HL-60 (cell line): ENCODE results near the gene SOCS6.

Experiments used
- POLR2AphosphoS5 ChIP-seq: IDR thresholded peaks from 2 replicates; pipeline ENCODE4 v1.6.1; 2012; ENCODE audit warnings: low read depth
- TF ChIP-seq, protein P1 (sequence below): IDR thresholded peaks from one replicate; pipeline ENCODE4 v1.5.1; 2011; ENCODE audit warnings: low read length, control low read depth, inconsistent platforms; ENCODE audit not compliant: insufficient read depth
- TF ChIP-seq, protein P2 (sequence below): IDR thresholded peaks from 2 replicates; pipeline ENCODE4 v1.6.1; 2012; ENCODE audit warnings: low read depth; ENCODE audit not compliant: insufficient replicate concordance

DNA sequence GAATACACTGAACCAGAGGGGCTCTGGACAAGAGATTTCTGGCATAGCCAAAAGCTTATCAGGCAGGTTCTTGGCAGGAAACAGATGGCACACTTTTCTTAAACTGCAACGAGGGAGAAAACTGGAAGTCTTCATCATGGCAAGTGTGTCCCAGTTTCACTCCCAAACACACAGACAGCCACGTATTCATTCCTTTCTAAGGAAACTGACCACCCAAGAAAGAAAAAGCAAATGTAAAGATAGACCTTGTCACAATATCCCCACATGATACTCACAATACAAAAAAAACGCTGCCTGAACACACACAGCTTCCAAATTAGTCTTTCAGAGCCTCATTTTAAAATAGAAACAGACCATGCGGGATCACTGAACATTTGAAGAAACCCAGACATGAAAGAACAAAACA, 42.8 kb upstream of the SOCS6 start:
- TF ChIP-seq, protein P1, sequence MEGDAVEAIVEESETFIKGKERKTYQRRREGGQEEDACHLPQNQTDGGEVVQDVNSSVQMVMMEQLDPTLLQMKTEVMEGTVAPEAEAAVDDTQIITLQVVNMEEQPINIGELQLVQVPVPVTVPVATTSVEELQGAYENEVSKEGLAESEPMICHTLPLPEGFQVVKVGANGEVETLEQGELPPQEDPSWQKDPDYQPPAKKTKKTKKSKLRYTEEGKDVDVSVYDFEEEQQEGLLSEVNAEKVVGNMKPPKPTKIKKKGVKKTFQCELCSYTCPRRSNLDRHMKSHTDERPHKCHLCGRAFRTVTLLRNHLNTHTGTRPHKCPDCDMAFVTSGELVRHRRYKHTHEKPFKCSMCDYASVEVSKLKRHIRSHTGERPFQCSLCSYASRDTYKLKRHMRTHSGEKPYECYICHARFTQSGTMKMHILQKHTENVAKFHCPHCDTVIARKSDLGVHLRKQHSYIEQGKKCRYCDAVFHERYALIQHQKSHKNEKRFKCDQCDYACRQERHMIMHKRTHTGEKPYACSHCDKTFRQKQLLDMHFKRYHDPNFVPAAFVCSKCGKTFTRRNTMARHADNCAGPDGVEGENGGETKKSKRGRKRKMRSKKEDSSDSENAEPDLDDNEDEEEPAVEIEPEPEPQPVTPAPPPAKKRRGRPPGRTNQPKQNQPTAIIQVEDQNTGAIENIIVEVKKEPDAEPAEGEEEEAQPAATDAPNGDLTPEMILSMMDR, result no peak
- TF ChIP-seq, protein P2, sequence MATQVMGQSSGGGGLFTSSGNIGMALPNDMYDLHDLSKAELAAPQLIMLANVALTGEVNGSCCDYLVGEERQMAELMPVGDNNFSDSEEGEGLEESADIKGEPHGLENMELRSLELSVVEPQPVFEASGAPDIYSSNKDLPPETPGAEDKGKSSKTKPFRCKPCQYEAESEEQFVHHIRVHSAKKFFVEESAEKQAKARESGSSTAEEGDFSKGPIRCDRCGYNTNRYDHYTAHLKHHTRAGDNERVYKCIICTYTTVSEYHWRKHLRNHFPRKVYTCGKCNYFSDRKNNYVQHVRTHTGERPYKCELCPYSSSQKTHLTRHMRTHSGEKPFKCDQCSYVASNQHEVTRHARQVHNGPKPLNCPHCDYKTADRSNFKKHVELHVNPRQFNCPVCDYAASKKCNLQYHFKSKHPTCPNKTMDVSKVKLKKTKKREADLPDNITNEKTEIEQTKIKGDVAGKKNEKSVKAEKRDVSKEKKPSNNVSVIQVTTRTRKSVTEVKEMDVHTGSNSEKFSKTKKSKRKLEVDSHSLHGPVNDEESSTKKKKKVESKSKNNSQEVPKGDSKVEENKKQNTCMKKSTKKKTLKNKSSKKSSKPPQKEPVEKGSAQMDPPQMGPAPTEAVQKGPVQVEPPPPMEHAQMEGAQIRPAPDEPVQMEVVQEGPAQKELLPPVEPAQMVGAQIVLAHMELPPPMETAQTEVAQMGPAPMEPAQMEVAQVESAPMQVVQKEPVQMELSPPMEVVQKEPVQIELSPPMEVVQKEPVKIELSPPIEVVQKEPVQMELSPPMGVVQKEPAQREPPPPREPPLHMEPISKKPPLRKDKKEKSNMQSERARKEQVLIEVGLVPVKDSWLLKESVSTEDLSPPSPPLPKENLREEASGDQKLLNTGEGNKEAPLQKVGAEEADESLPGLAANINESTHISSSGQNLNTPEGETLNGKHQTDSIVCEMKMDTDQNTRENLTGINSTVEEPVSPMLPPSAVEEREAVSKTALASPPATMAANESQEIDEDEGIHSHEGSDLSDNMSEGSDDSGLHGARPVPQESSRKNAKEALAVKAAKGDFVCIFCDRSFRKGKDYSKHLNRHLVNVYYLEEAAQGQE, result no peak
- TF ChIP-seq POLR2AphosphoS5, result no peak
